Sigmoid colon (tissue), 7 donors: ENCODE measurements around the gene FBXO15. TPM values are rescaled to one million over a fixed set of nuclear protein-coding genes. Genes with fewer than 3 reads are reported as not detected.
A peak's percentile ranks its signal among the peaks of the same experiment; 100 is the strongest.

Experiments
- DNase-seq: peaks from one replicate; pipeline ENCODE4 v3.0.0-alpha.2; 2019
- H3K27ac ChIP-seq, 4 donors: fragments of 200-600 bp; sonication (generic); one replicate each; pipeline ENCODE4 v1.5.1; 2016 to 2019; ENCODE audit warnings: mild to moderate bottlenecking in 1 of 4
- H3K27me3 ChIP-seq, 3 donors: fragments of 200-600 bp; sonication (generic); one replicate each; pipeline ENCODE4 v1.5.1; 2019; ENCODE audit warnings: mild to moderate bottlenecking in 1 of 3
- H3K36me3 ChIP-seq, 4 donors: fragments of 200-600 bp; sonication (generic); one replicate each; pipeline ENCODE4 v1.5.1; 2016 to 2019
- H3K4me1 ChIP-seq, 4 donors: fragments of 200-600 bp; sonication (generic); one replicate each; pipeline ENCODE4 v1.5.1; 2017 to 2019
- H3K4me3 ChIP-seq, 4 donors: fragments of 200-600 bp; sonication (generic); one replicate each; pipeline ENCODE4 v1.5.1; 2017 to 2019; ENCODE audit warnings: mild to moderate bottlenecking in 2 of 4, moderate library complexity in 1 of 4
- H3K9me3 ChIP-seq, 4 donors: fragments of 200-600 bp in 3 of 4; sonication (generic) in 3 of 4; one replicate each; pipeline versions ENCODE4 v1.5.1 to v1.6.1; 2013 to 2019
- EP300 ChIP-seq, 4 donors: sonication (generic); formaldehyde crosslinking; IDR thresholded peaks; one replicate each; pipeline ENCODE4 v1.6.1; 2017; ENCODE audit warnings: antibody characterized with exemption in 4 of 4
- POLR2A ChIP-seq, 2 donors: fragments of 450-650 bp; IDR thresholded peaks; one replicate each; pipeline ENCODE4 v1.6.1; 2016; ENCODE audit warnings: antibody characterized with exemption in 2 of 2, mild to moderate bottlenecking in 2 of 2, moderate library complexity in 2 of 2
- POLR2AphosphoS5 ChIP-seq, 4 donors: sonication (generic); formaldehyde crosslinking; IDR thresholded peaks; one replicate each; pipeline ENCODE4 v1.6.1; 2017; ENCODE audit warnings: antibody characterized with exemption in 4 of 4
- WGBS, 2 donors: extraction: QIAGEN DNeasy Blood & Tissue Kit; methylation state at CpG; one replicate each; pipeline ENCODE4 v1.1.7; 2013; 5-methylcytosine and 5-hydroxymethylcytosine counted together
- intact Hi-C: fragments of 100-400 bp; cut with DNase I; formaldehyde crosslinking; loops from one replicate; pipeline ENCODE4 v1.15.1; 2023
- polyA plus RNA-seq, 3 donors: library from polyadenylated mRNA; stranded (reverse); fragments of 200-250 nt; gene quantifications; one replicate each; pipeline ENCODE4 v1.2.3, GENCODE V29; 2013
- total RNA-seq, 4 donors: library from RNA; depleted of rRNA; stranded (reverse); fragments of >200 nt; gene quantifications; one replicate each; pipeline ENCODE4 v1.1.0, GENCODE V29; 2016
- TF ChIP-seq, protein P1 (sequence below), 4 experiments: fragments of 450-650 bp in 3 of 4; fragments of 200-600 bp in 1 of 4; IDR thresholded peaks; one replicate each; pipeline ENCODE4 v1.5.1; 2016 to 2019; ENCODE audit warnings: antibody characterized with exemption in 4 of 4, mild to moderate bottlenecking in 3 of 4, moderate library complexity in 2 of 4
- donor health status: healthy with polysubstance abuse.
- donor health status: Bipolar disorder and iron deficiency.
- donor health status: healthy.

Gene FBXO15
- total and polyA plus RNA-seq, 7 donors, result 0.36 to 2.2 (median 0.87) TPM; not detected in 4

DNA sequence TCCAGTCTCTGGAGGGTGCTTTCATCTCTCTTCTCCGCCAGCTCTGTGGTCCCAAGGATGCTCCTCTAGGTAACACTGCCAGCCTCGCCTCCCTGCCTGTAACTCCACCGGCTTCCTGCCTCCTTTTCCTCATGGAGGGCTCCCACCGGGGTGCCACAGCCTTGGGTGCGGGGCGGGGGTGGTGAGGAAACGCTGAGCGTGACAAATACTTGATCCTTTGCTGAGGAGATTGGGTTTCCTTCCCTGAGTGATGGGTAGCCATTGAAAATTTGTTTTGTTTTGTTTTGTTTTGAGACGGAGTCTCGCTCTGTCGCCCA lies 25.8 kb upstream of the FBXO15 start:
- Histone ChIP-seq H3K9me3 (no peaks in the 10 kb centered on the region), H3K36me3 (no peaks in the 10 kb centered on the region), H3K4me1 (no peaks in the 10 kb centered on the region), H3K27me3 (peaks cover 0 to 19% (median 0%) of the 10 kb centered on the region in 3 donors), H3K27ac (no peak overlapping the region), H3K4me3 (no peak overlapping the region)
- TF ChIP-seq POLR2A (IDR thresholded peaks at IDR 0.05) (no peak), EP300 (IDR thresholded peaks at IDR 0.05) (no peak), POLR2AphosphoS5 (IDR thresholded peaks at IDR 0.05) (no peak)
- TF ChIP-seq, protein P1, sequence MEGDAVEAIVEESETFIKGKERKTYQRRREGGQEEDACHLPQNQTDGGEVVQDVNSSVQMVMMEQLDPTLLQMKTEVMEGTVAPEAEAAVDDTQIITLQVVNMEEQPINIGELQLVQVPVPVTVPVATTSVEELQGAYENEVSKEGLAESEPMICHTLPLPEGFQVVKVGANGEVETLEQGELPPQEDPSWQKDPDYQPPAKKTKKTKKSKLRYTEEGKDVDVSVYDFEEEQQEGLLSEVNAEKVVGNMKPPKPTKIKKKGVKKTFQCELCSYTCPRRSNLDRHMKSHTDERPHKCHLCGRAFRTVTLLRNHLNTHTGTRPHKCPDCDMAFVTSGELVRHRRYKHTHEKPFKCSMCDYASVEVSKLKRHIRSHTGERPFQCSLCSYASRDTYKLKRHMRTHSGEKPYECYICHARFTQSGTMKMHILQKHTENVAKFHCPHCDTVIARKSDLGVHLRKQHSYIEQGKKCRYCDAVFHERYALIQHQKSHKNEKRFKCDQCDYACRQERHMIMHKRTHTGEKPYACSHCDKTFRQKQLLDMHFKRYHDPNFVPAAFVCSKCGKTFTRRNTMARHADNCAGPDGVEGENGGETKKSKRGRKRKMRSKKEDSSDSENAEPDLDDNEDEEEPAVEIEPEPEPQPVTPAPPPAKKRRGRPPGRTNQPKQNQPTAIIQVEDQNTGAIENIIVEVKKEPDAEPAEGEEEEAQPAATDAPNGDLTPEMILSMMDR (IDR thresholded peaks at IDR 0.05), result no peak
- WGBS, 2 donors, result 93% methylated on average over 11 of the region's 11 CpGs
- DNase-seq, result no peak
- intact Hi-C loops, result no loop called here

DNA sequence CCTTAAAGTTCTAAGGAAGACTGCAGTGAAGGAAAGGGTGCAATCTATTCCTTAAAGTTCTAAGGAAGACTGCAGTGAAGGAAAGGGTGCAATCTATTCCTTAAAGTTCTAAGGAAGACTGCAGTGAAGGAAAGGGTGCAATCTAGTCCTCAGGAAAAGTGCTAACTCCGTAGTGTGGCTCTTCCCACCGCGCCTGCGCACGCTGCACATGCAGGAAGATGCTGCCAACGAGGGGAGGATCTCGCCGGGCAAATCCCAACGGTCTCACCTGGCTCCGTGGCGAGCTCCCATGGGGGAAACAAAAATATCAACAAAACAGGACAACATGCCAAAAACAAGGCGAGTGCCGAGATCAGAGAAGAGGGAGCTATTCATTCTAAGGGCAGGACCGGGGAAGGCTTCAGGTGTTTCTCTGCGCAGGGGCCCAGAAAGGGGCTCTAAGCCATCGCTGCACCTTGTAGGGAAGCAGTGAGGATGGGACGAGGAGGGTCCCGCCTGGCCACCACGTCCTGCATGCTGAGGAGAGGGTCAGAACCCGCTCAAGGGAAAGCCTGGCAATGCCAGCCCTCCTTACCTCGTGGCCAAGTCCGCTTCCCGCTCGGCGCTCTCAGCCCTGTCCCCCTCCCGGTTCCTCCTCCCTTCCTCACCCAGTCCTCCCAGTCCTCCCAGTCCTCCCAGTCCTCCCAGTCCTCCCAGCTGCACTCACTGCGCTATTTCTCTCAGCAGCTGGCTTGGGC lies 25.2 kb upstream of the FBXO15 start:
- H3K27ac ChIP-seq, result no peak overlapping the region
- peak overlapping the region in 3 of 4 donors; percentile 23 to 32 (median 29) for H3K4me3 ChIP-seq
- intact Hi-C loops, result no loop called here
- no peaks in the 10 kb centered on the region for H3K36me3 ChIP-seq
- H3K4me1 ChIP-seq, result no peaks in the 10 kb centered on the region
- no peaks in the 10 kb centered on the region for H3K9me3 ChIP-seq
- TF ChIP-seq POLR2AphosphoS5 (IDR thresholded peaks at IDR 0.05), result no peak
- TF ChIP-seq POLR2A (IDR thresholded peaks at IDR 0.05), result no peak
- TF ChIP-seq, protein P1 (IDR thresholded peaks at IDR 0.05), result no peak
- 65 to 86% methylated on average over 27 of the region's 27 CpGs for WGBS, 2 donors
- no peak for DNase-seq
- peaks cover 0 to 19% (median 0%) of the 10 kb centered on the region in 3 donors for H3K27me3 ChIP-seq

DNA sequence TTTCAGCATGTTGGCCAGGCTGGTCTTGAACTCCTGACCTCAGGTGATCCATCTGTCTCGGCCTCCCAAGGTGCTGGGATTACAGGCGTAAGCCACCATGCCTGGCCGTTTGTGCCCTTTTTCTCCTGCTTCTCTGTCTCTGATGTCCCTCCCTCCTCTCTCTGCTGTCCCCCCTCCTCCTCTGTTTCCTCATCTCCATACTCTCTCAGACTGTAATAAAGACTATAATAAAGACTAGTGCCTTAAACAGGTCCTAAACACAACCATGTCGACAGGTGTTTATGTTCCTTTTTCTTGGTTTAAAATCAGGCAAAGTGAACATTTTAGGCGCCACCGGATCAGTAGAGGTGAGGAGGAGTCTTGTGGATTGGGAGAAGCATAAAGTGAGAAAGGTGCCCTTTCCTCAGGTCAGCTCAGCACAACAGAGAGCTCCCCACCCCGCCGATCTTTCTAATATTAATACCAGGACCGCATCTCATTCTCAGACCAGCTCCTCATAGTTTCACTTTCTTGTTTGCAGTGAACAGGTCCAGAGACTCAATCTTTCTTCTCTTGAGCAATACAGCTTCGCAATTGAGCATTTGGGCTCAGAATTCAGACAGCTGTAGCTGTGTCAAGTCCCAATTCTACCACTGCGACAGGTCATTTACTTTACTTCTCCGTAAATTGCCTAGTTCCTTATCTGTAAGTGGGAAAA lies 24.4 kb upstream of the FBXO15 start:
- TF ChIP-seq POLR2AphosphoS5 (IDR thresholded peaks at IDR 0.05), result no peak
- TF ChIP-seq EP300 (IDR thresholded peaks at IDR 0.05), result no peak
- TF ChIP-seq POLR2A (IDR thresholded peaks at IDR 0.05), result no peak
- TF ChIP-seq, protein P1 (IDR thresholded peaks at IDR 0.05), result no peak
- Histone ChIP-seq H3K4me1 (no peaks in the 10 kb centered on the region), H3K27me3 (peaks cover 0 to 19% (median 0%) of the 10 kb centered on the region in 3 donors), H3K27ac (no peak overlapping the region), H3K36me3 (no peaks in the 10 kb centered on the region), H3K4me3 (peak overlapping the region in 3 of 4 donors; percentile 23 to 32 (median 29)), H3K9me3 (no peaks in the 10 kb centered on the region)
- DNase-seq, result no peak
- WGBS, 2 donors, result 13 to 59% methylated on average over 12 of the region's 12 CpGs
- intact Hi-C loops, result no loop called here

DNA sequence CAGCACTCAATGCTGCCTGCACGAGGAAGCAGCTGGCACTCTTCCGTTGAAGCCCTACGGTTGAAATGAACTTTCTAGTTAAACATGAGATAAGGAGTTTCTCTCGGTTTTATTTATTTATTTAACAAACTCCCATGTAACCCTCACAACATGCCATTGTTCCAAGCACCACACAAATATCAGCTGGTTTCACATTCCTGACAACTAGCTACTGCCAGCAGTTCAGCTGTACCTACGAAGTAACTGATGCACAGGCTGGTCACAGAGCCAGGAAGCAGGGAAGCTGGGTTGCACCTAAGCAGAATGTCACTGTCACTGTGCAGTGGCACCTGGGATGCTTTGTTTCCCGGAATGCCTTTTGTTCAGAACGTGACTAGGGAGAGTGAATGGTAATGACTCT lies 18.8 kb upstream of the FBXO15 start:
- no peak for DNase-seq
- H3K36me3 ChIP-seq, result peaks cover 0 to 2% (median 0%) of the 10 kb centered on the region in 4 donors
- peaks cover 0 to 4% (median 0%) of the 10 kb centered on the region in 3 donors for H3K27me3 ChIP-seq
- no peak overlapping the region for H3K4me3 ChIP-seq
- intact Hi-C loops, result no loop called here
- no peaks in the 10 kb centered on the region for H3K9me3 ChIP-seq
- no peak for TF ChIP-seq POLR2A (IDR thresholded peaks at IDR 0.05)
- TF ChIP-seq, protein P1 (IDR thresholded peaks at IDR 0.05), result no peak
- no peak for TF ChIP-seq POLR2AphosphoS5 (IDR thresholded peaks at IDR 0.05)
- no peak for TF ChIP-seq EP300 (IDR thresholded peaks at IDR 0.05)
- H3K4me1 ChIP-seq, result no peaks in the 10 kb centered on the region
- H3K27ac ChIP-seq, result no peak overlapping the region
- 16 to 60% methylated on average over 7 of the region's 7 CpGs for WGBS, 2 donors
